Stimulated activated CD8-positive, alpha-beta memory T cell treated with anti-CD3 and anti-CD28 coated beads, Interleukin-4, amount 100 ng/mL, for 48 hours (primary cell): ENCODE measurements around the gene SFT2D3.
A peak's percentile ranks its signal among the peaks of the same experiment; 100 is the strongest.

ENCODE experiments used
- DNase-seq: peaks from one replicate; pipeline ENCODE4 v3.0.0-alpha.2; 2020

SFT2D3 gene

DNA sequence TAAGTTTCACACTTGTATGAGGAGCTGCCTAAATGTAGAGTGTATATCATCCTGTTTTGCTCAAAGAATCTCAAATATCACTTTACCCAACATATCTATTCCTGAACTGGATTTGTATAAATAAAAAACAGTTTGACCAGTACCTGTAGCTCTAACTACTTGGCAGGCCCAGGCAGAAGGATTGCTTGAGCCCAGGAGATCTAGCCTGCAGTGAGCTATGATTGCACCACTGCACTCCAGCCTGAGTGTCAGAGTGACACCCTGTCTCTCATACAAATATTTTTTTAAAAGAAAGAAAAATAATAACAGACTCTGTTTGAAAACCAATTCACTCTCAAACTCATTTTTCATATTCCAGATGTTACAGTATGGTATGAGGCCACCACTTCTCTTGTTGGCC is 18.2 kb upstream of the SFT2D3 start:
- DNase-seq: no peak

DNA sequence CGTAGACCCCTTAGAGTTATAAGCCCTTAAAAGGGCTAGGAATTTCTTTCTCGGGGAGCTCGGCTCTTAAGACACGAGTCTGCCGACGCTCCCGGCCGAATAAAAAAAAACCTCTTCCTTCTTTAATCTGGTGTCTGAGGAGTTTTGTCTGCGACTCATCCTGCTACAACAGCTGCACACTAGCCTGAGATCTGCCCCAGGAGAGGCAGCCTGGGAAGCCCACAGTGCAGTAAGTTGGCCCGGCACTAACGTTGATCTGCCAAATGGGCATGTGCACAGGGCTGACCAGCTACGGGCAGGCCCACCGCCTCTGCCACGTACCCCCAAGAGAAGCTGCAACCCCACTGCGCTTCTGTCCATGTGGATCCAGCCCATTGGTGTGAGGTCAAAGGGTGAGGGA is 17.5 kb upstream of the SFT2D3 start:
- DNase-seq: no peak

DNA sequence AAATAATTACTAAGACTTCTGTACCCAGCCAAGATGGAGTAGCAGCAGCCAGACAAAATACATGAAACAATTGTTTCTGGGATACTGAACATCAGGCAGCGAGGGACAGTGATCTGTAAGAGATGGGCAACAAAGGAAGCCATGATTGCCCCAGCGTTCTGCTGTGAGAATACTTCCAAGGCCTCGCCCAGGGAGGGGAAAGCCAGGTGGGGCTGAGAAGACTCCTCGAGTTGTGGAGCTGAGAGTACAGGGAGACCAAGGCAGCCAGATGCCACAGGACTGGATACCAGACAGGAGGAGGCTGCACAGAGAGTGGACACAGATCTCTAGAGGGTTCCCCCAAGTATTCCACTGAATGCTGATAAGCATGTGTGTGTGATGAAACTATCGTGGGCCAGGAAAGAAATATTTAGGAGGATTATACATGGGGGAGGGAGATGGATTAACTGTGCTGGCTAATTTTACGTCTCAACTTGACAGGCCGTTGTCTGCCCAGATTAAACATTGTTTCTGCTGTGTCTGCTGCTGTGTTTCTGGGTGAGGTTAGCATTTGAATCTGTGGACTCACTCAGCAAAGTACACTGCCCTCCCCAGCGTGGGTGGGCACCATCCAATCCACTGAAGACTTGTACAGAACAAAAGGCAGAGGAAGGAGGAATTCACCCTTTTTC is 15.8 kb upstream of the SFT2D3 start:
- no peak for DNase-seq

DNA sequence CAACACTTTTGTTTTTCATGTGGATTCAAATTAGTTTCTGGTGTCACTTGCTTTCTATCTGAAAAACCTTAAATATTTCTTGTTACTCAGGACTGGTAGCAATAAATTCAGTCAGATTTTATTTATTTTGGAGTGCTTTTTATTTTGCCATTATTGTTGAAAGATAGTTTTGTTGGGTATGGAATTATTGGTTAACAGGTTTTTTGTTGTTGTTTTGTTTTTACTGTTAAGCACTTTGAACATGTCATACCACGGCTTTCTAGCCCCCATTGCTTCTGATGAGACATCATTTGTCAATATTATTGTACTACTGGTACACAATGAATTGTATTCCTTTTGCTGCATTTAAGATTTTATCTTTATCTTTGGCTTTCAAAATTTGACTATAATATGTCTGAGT is 12.9 kb upstream of the SFT2D3 start:
- DNase-seq: no peak

DNA sequence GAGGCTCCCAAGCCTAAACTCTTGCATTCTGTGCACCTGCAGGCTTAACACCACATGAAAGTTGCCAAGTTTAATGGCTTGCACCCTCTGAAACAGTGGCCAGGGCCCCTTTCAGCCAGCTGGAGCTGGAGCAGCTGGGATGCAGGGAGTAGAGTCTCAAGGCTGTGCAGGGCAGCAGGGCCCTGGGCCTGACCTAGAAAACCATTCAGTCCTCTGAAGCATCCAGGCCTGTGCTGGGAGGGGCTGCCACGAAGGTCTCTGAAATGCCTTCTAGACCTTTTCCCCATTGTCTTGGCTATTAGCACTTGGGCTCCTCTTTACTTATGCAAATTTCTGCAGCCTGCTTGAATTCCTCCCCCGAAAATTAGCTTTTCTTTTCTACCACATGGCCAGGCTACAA is 10.6 kb upstream of the SFT2D3 start:
- no peak for DNase-seq

DNA sequence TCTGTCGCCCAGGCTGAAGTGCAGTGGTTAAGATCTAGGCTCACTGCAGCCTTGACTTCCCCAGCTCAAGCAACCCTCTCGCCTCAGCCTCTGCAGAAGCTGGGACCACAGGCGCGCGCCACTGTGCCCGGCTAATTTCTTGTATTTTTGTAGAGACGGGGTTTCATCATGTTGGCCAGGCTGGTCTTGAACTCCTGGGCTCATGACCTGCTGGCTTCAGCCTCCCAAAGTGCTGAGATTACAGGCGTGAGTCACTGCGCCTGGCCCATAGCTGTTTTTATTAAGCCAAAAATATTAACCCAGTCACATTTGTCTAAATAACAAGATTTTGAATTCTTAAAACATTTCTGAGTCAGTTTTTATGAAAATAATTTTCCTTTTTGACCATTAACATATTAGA is 6.3 kb upstream of the SFT2D3 start:
- no peak for DNase-seq

DNA sequence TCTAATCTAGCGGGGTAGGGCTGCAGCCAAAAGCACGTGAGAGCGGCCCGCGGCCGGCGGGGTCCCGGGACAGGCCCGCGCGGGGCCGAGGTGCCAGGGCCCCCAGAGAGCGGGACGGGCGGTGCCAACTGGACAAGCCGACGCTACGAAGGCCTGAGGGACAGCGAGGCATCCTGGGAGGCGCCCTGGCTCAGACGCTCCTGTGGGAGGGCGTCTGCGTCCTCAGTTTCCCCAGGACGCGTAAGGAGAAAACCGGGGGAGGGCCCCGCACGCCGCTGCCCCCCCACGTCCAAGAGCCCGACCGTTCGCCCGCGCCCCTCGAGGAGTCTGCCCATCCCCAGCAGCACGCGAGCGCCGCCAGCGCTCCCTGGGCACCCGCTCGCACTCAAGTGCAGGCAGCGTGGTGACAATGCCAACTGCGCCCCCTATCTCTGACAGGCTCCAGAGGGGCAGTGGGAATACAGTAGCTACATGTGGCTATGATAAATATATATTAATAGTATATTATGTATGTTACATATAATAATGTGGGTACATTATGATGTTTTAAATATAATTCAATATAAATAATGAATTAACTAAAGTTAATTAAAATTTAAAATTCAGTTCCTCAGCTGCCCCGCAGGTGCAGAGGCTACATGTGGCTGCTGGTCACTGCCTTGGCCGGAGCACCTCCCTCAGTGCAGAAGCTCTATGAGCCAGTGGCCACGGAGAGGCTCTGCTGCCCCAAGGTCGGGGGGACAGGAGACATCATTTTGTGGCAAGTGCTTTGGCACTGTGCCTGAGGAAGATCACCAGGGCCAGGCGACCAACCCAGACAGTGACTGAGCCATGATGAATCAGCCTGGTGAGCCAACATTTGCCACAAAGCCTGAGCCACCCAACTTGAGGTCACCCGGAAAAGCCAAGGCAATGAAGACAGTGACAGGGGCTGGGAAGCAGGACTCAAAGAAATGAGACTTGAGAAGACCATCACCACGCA is 5.5 kb upstream of the SFT2D3 start:
- peak; percentile 74 for DNase-seq

DNA sequence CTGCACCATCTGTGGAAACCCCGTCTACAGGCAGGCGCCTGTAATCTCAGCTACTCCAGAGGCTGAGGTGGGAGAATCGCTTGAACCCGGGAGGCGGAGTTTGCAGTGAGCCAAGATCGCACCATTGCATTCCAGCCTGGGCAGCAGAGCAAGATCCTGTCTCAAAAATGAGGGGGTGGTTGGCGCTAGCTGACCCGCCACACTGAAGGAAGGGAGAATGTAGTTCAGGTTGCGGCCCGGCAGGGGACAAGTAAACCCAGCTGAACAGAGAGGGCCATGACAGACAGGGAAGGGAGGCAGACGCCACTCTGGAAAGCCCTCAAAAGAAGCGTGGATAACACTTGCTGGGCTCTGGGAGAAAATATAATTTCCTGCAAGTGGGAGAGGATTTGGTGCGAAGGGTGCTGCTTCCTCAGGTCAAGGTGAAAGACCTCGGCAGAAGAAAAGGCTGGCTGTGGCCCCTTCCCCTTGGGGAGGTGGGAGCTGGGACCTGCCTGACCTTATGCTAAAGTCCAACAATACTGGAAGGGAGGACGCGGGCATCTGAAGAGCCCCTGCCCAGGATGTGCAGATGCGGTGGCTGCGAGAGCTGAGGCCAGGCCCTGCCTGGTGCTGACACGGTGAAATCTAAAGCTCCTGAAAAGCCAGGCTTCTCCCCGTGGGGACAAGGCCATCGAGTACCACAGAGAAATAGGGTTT is 3.7 kb upstream of the SFT2D3 start:
- no peak for DNase-seq

DNA sequence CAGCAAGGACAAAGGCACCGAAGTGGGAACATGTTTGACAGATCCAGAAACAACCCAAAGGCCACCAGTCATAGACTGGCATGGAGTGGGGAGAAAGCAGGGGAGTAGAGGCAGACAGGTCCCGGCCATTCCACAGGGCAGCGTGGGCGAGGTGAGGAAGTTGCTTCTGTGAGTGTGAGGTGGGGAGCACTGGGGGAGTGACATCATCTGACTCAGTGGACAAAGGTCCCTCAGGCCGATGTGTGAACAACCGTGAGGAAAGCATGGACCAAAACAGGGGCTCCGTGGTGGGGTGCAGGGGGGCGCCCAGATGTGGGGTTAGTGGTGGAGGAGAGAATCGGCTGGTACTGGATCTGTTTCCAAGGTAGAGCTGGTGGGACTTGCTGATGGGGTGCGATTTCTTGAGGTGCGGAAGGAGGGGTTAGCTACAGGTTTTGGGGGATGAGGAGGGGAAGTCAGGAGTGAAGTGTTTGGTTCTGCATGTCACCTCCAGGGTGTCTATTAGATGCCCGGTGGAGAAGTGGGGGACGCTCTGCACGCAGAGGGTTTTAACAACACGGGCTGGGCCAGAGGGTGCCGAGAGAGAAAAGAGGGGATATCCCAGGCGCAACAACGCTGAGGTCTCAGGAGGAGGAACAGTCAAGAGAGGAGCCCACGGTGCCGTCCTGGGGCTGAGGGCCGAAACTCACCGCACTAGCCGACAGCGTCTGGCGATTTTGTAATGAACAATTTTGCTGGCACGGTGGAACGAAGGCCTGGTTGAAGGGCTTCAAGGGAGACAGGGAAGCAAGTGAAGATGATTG is 2.5 kb upstream of the SFT2D3 start:
- no peak for DNase-seq

DNA sequence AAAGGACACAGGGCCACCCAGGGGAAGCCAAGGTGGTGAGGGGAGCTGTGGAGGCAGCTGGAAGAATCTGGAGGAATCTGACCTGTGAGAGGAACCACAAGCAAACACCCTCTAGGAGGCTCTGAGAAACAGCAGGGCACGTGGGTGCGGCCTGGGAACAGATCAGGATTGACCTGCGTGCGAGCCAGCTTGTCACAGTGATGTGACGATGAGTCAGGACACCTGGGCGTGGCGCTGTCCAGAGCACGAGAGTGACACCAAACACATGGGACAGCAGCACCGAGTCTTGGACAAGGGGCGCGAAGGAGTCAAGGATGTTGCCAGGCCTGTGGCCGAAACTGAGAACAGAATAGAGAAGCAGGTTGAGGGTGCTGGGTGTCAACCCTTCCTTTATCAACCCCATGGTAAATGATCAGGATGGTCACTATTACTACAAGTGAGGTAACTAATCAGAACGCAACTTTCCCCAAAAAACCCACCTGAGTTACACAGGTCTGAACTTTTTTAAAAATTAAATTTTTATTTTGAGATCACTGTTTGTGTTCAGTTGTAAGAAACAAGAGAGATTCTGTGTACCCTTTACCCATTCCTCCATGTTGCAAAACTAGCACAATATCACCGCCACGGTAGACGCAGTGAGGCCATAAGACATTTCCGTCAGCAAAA is 637 bp upstream of the SFT2D3 start:
- DNase-seq: peak; percentile 51

DNA sequence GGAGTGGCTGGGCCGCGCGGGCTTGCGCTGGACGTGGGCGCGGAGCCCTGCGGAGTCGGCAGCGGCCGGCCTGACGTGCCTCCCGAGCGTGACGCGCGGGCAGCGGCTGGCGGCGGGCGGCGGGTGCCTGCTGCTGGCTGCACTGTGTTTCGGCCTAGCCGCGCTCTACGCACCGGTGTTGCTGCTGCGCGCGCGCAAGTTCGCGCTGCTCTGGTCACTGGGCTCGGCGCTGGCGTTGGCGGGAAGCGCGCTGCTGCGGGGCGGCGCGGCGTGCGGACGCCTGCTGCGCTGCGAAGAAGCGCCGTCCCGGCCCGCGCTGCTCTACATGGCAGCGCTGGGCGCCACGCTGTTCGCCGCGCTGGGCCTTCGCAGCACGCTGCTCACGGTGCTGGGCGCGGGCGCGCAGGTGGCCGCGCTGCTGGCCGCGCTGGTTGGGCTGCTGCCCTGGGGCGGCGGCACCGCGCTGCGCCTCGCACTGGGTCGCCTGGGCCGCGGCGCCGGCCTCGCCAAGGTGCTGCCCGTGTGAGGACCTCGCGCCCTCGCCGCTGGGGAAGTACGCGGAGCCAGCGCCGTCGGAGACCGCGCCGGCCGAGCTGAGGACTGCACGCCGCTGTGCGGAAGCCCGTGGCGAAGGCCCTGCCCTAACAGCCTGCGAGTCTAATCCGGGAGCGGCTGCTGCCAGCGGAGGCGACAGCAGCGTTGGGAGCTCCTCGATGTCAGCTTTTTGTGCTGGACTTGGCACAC is 526 bp downstream of the SFT2D3 start:
- peak; percentile 82 for DNase-seq

DNA sequence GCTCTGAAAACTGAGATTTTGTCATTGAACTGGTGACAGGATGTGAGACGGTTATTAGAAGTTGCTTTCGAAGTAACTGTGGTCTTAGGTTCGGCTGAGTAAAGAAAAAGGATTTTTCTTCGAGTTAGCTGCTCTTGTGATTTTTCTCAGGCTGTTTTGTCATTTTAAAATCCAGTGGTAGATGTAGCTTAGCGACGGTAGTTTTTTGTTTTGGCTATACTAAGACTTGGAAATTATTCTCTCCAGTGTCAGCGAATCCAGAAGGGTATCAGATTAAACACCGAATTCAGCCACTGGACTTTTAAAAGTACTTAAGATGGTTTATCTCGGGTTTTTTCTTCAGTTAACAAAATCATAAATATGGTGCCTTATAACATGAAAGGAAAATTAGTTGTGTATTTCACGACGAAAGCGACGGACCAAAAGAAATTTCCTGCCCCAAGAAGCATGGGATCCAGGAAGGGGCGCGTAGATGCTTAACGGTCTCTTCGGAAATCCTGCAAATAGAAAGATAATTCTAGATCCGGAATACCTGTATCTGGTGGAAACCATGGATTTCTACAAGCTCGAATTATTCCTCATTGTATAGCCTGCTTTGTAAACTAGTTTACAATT is 1.2 kb downstream of the SFT2D3 start:
- DNase-seq: no peak

DNA sequence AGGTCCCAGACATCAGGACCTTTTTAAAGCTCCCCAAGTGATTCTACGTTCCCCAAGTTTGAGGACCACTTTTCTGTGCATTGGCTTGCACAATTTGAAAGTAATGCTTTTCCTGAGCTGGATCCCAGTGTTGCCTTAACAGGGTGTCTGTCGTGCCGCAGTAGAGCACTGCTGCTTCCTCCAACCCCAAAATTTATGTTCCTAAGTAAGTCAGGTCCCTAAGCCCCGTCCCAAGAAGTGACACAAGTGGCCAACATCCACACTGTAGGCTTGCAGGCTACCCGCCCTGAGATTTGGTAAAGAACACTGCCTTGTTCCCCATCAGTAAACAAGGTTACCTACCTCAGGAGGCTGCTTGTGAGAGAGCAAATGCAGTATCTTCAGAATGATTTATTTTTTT is 2.0 kb downstream of the SFT2D3 start:
- no peak for DNase-seq

DNA sequence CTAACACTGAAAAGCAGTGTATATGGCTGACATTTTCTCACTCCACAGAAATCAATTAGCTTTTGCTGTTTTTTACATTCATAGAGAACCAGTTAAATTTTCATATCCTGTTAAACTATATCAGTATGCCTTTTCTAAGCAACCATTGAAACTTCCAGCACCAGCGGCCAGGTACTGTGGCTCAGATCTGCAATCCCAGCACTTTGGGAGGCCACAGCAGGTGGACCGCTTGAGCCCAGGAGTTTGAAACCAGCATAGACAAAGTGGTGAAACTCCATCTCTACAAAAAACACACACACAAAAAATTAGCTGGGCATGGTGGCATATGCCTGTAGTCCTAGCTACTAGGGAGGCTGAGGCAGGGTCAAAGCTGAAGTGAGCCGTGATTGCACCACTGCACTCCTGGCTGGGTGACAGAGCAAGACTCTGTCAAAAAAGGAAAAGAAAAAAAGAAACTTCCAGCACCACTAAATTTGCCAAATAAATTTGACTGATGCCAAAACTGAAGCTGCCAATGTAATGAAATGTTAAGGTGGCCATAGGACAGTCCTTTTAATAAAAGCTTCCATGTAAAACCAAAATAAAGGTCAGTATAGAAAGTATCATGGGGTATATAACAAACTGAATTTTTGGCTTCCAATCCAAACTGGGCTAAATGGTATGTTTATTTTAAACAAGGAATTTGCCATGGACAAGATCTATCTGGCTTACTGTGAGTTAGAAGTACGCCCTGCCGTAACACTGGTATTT is 3.5 kb downstream of the SFT2D3 start:
- no peak for DNase-seq

DNA sequence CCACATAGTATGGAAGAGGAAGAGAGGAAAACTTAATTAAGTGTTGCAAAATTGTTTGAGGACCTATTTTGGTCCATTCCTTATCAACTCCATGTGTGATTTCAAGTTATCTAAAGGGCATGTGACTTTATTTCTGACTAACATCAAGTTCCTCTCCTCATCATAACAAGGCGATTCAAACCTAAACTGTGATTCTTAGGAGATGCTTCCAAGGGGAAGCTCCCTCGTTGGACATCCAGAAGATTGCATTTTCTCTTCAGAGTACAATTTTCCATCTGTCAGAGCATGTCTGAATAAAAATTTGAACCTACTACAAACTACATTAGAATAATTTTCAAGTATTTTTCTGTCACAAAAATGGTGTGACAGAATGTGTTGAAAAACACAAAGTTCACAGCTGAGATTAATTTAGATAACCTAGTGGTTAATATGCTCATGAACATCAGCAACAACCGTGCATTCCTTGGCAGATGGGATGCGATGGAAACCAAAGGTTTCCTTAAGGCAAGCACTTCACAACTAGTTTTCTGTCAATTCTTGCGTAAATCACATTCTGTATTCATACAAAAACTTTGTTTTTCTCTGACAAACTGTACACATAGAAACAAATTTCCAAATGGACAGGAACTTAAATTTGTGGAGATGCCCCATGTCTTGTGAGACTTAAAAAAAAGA is 4.2 kb downstream of the SFT2D3 start:
- no peak for DNase-seq

DNA sequence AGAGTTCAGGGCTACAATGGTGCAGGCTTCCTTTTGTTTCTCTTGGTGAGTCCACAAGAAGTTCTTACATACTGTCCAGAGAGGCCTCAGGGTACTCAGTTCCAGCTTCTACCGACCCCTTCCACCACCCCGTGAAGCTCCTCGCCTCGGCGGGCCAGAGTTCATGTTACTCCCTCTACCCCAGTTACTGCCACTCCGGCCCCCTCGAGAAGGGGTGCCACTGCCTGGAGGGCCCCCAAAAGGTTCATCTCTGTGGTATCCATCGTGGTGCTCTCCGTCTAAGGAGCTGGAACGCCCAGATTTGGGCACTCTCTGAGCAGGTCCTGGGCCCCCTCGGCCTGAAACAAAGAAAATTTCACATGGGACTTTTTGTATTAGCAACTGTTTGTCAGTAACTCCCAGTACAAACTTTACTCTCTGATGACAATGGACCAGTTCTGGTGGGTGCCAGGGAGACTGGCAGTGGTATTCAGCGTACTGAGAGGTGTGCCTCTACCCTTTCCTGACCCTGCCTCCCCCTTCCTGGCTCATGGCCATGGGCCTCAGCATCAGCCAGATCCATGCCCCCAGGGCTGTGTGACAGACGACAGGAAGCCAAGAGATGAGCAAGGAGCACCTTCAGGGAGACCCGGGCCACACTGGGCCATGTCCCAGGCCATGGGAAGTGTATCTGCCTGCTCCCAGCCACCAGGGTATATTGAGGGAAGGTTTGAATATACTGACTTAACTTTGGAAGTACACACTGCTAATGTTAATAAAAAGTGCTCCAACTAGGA is 5.1 kb downstream of the SFT2D3 start:
- no peak for DNase-seq

DNA sequence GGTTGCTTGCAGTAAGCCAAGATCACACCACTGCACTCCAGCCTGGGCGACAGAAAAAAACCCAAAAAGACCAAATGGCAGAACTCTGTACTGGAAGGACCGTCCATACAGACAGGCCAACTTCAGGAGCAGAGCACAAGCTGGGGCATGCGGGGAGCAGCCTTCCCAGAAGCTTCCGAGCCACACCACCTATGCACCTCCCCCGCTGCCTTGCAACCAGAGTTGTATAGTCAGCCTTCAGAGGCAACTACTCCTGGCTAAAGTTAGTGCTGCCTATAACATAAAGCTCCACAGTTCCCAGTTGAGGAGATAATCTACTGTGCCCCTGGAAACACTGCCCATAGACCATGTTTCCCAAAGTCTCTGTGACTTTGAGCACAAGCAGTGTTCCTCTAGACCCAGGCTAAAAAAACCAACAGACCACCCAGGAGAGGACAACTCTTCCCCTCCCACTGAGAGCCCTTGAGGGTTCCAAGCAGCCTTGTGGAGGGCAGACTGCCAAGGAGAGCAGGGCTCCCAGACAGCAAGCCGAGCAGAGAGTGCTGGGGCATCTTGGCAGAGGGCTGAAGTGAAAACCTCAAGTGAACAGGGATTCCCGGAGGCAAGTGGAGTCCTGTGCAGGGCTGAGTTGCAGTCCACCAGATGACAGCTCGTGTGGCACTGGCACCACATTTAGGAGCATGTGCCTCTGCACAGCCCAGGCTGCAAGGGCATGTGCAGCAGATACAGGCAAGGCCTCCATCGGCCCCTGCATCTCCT is 6.8 kb downstream of the SFT2D3 start:
- DNase-seq: no peak

DNA sequence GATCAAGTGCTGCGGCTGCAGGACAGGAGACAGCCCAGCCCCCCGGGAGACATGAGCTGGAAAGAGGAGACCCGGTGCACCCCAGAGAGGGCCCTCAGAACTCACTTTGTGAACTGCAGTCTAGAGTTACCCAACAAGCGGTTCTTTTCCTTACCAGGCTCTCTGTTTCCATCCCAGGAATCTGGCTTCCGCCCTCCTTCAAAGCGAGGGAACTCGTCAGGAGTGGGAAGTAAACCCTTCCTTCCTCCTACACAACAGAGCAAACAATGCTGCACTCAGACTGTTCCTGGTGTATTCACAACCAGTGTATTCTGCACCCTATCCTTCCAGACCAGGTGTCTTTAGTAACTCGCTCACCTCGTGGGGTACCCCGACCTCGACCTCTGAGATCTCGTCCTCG is 8.0 kb downstream of the SFT2D3 start:
- no peak for DNase-seq
